HG03280 (cell line): ENCODE data around the gene CDS1.
A peak's percentile ranks its signal among the peaks of the same experiment; 100 is the strongest.
"Not testable (repeated sequence)": the region's sequence is repeated elsewhere in the genome, so short reads cannot be mapped to it uniquely, and the experiment has no call there.

Experiments used
- ATAC-seq: cut with Tn5 transposase; IDR thresholded peaks from one replicate; pipeline ENCODE4 v1.9.1; 2021; ENCODE audit warnings: mild to moderate bottlenecking, moderate library complexity; ENCODE audit not compliant: unreplicated experiment

CDS1 gene

GRCh38 chr4:84582988-84583875, at the start of gene CDS1:
Gene CDS1, plus strand, starts transcription at chr4:84583127. Its CDS starts 275 bp downstream, at chr4:84583402.
- ATAC-seq = peak; percentile 59

GRCh38 chr4:84535901-84536300, 47.0 kb upstream of the CDS1 start:
- no peak for ATAC-seq

- no peak for ATAC-seq
These were observed 37.8 kb upstream of the CDS1 start for GRCh38 chr4:84545093-84545492.

- ATAC-seq = no peak
These were observed 35.7 kb upstream of the CDS1 start for GRCh38 chr4:84547211-84547610.

GRCh38 chr4:84549191-84549590, 33.7 kb upstream of the CDS1 start:
- not testable (repeated sequence) for ATAC-seq

GRCh38 chr4:84562156-84562555, 20.8 kb upstream of the CDS1 start:
- no peak for ATAC-seq

- no peak for ATAC-seq
These were observed 19.9 kb upstream of the CDS1 start for GRCh38 chr4:84563002-84563401.

GRCh38 chr4:84565951-84566350, 17.0 kb upstream of the CDS1 start:
- ATAC-seq = no peak

- no peak for ATAC-seq
These were observed 14.4 kb upstream of the CDS1 start for GRCh38 chr4:84568496-84568895.

GRCh38 chr4:84569009-84569408, 13.9 kb upstream of the CDS1 start:
- no peak for ATAC-seq

- no peak for ATAC-seq
These were observed 9.4 kb upstream of the CDS1 start for GRCh38 chr4:84573385-84574068.

GRCh38 chr4:84574069-84574720, 8.7 kb upstream of the CDS1 start:
- no peak for ATAC-seq

GRCh38 chr4:84578540-84579402, 4.2 kb upstream of the CDS1 start:
- no peak for ATAC-seq

GRCh38 chr4:84579403-84579776, 3.5 kb upstream of the CDS1 start:
- no peak for ATAC-seq

- ATAC-seq = peak; percentile 83
These were observed 482 bp upstream of the CDS1 start for GRCh38 chr4:84582302-84582987.

- ATAC-seq = no peak
These were observed 1.0 kb downstream of the CDS1 start for GRCh38 chr4:84583876-84584380.

- ATAC-seq = no peak
These were observed 2.3 kb downstream of the CDS1 start for GRCh38 chr4:84585251-84585650.

- no peak for ATAC-seq
These were observed 11.8 kb downstream of the CDS1 start for GRCh38 chr4:84594724-84595123.

GRCh38 chr4:84596826-84597225, 13.9 kb downstream of the CDS1 start:
- no peak for ATAC-seq

- no peak for ATAC-seq
These were observed 14.5 kb downstream of the CDS1 start for GRCh38 chr4:84597450-84597849.
